GM23338 (cell line): ENCODE measurements around the gene CDK18. TPM values are rescaled to one million over a fixed set of nuclear protein-coding genes. Genes with fewer than 3 reads are reported as not detected.

ENCODE experiments used
- CREB1 ChIP-seq: fragments of 250-450 bp; sonication (Bioruptor Pico); IDR thresholded peaks from 2 replicates; pipeline ENCODE4 v1.5.0; 2020; ENCODE audit warnings: low read depth, mild to moderate bottlenecking, moderate library complexity
- ETS1 ChIP-seq: IDR thresholded peaks from 2 replicates; pipeline ENCODE4 v1.6.1; 2016; ENCODE audit warnings: antibody characterized with exemption
- NANOG ChIP-seq: IDR thresholded peaks from 2 replicates; pipeline ENCODE4 v1.6.1; 2016; ENCODE audit warnings: antibody characterized with exemption, borderline replicate concordance
- POLR2AphosphoS5 ChIP-seq: IDR thresholded peaks from 2 replicates; pipeline ENCODE4 v1.6.1; 2016; ENCODE audit warnings: antibody characterized with exemption, low read depth
- REST ChIP-seq: IDR thresholded peaks from one replicate; pipeline ENCODE4 v1.6.1; 2018; ENCODE audit warnings: antibody characterized with exemption; ENCODE audit not compliant: unreplicated experiment
- STAT1 ChIP-seq: IDR thresholded peaks from one replicate; pipeline ENCODE4 v1.6.1; 2016; ENCODE audit warnings: antibody characterized with exemption; ENCODE audit not compliant: unreplicated experiment
- ZNF331 ChIP-seq: fragments of 250-450 bp; sonication (Bioruptor Pico); IDR thresholded peaks from 2 replicates; pipeline ENCODE4 v1.5.0; 2020; ENCODE audit warnings: low read depth, mild to moderate bottlenecking, moderate library complexity
- polyA plus RNA-seq: library from polyadenylated mRNA; unstranded; fragments of >200 nt; fragmentation: Nextera tagmentation; extraction: Ambion mirVana; gene quantifications from 2 replicates; pipeline ENCODE4 v1.2.1, GENCODE V29; 2016
- total RNA-seq: library from RNA; depleted of rRNA; stranded (reverse); fragments of >200 nt; shearing (Covaris generic); gene quantifications from 2 replicates; pipeline ENCODE4 v1.2.3, GENCODE V29; 2014
- TF ChIP-seq, protein P1 (sequence below): fragments of 250-450 bp; sonication (Bioruptor Pico); IDR thresholded peaks from 2 replicates; pipeline ENCODE4 v1.5.0; 2020; ENCODE audit warnings: mild to moderate bottlenecking, moderate library complexity

Gene CDK18
- total and polyA plus RNA-seq, 2 experiments from 2014 or later = 21.1 to 46.5 TPM

- TF ChIP-seq, protein P1, sequence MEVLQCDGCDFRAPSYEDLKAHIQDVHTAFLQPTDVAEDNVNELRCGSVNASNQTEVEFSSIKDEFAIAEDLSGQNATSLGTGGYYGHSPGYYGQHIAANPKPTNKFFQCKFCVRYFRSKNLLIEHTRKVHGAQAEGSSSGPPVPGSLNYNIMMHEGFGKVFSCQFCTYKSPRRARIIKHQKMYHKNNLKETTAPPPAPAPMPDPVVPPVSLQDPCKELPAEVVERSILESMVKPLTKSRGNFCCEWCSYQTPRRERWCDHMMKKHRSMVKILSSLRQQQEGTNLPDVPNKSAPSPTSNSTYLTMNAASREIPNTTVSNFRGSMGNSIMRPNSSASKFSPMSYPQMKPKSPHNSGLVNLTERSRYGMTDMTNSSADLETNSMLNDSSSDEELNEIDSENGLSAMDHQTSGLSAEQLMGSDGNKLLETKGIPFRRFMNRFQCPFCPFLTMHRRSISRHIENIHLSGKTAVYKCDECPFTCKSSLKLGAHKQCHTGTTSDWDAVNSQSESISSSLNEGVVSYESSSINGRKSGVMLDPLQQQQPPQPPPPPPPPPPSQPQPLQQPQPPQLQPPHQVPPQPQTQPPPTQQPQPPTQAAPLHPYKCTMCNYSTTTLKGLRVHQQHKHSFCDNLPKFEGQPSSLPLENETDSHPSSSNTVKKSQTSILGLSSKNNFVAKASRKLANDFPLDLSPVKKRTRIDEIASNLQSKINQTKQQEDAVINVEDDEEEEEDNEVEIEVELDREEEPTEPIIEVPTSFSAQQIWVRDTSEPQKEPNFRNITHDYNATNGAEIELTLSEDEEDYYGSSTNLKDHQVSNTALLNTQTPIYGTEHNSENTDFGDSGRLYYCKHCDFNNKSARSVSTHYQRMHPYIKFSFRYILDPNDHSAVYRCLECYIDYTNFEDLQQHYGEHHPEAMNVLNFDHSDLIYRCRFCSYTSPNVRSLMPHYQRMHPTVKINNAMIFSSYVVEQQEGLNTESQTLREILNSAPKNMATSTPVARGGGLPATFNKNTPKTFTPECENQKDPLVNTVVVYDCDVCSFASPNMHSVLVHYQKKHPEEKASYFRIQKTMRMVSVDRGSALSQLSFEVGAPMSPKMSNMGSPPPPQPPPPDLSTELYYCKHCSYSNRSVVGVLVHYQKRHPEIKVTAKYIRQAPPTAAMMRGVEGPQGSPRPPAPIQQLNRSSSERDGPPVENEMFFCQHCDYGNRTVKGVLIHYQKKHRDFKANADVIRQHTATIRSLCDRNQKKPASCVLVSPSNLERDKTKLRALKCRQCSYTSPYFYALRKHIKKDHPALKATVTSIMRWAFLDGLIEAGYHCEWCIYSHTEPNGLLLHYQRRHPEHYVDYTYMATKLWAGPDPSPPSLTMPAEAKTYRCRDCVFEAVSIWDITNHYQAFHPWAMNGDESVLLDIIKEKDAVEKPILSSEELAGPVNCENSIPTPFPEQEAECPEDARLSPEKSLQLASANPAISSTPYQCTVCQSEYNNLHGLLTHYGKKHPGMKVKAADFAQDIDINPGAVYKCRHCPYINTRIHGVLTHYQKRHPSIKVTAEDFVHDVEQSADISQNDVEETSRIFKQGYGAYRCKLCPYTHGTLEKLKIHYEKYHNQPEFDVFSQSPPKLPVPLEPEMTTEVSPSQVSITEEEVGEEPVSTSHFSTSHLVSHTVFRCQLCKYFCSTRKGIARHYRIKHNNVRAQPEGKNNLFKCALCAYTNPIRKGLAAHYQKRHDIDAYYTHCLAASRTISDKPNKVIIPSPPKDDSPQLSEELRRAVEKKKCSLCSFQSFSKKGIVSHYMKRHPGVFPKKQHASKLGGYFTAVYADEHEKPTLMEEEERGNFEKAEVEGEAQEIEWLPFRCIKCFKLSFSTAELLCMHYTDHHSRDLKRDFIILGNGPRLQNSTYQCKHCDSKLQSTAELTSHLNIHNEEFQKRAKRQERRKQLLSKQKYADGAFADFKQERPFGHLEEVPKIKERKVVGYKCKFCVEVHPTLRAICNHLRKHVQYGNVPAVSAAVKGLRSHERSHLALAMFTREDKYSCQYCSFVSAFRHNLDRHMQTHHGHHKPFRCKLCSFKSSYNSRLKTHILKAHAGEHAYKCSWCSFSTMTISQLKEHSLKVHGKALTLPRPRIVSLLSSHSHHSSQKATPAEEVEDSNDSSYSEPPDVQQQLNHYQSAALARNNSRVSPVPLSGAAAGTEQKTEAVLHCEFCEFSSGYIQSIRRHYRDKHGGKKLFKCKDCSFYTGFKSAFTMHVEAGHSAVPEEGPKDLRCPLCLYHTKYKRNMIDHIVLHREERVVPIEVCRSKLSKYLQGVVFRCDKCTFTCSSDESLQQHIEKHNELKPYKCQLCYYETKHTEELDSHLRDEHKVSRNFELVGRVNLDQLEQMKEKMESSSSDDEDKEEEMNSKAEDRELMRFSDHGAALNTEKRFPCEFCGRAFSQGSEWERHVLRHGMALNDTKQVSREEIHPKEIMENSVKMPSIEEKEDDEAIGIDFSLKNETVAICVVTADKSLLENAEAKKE (CRISPR knock-in tag) = no peak
- TF ChIP-seq CREB1 (CRISPR knock-in tag) (no peak), ZNF331 (CRISPR knock-in tag) (no peak), ETS1 (no peak), STAT1 (no peak), POLR2AphosphoS5 (no peak), REST (no peak), NANOG (no peak)
These were observed 16.2 kb downstream of the CDK18 start (continued) for GRCh38 chr1:205520709-205521108.
